Activated CD8-positive, alpha-beta T cell treated with anti-CD3 and anti-CD28 coated beads for 36 hours (primary cell): ENCODE data around the gene PPP4R1. TPM values are rescaled to one million over a fixed set of nuclear protein-coding genes. Genes with fewer than 3 reads are reported as not detected.

ENCODE experiments used
- ATAC-seq: fragments of 200-7000 bp; cut with Tn5 transposase; one replicate; pipeline ENCODE4 v1.10.0; 2021; ENCODE audit warnings: mild to moderate bottlenecking, moderate library complexity
- CTCF ChIA-PET: fragments of 350-600 bp; sonication (Branson Sonifier 250); formaldehyde crosslinking; loops from one replicate; lab custom pipeline; 2021; ENCODE audit warnings: antibody characterized with exemption; lab: Charles Lee
- POLR2A ChIA-PET: fragments of 350-600 bp; sonication (Branson Sonifier 250); formaldehyde crosslinking; loops from one replicate; lab custom pipeline; 2021; ENCODE audit warnings: antibody characterized with exemption; lab: Charles Lee
- DNase-seq: peaks from one replicate; pipeline ENCODE4 v3.0.0-alpha.2; 2020
- H3K27ac Mint-ChIP-seq: one replicate; pipeline ENCODE4 v1.8.0; 2021; ENCODE audit warnings: mild to moderate bottlenecking, mixed read lengths
- H3K27me3 Mint-ChIP-seq: one replicate; pipeline ENCODE4 v1.8.0; 2021; ENCODE audit warnings: mixed read lengths
- H3K36me3 Mint-ChIP-seq: one replicate; pipeline ENCODE4 v1.8.0; 2021; ENCODE audit warnings: low read depth, mixed read lengths
- H3K4me1 Mint-ChIP-seq: one replicate; pipeline ENCODE4 v1.8.0; 2021; ENCODE audit warnings: low read depth, mixed read lengths
- H3K4me3 Mint-ChIP-seq: one replicate; pipeline ENCODE4 v1.8.0; 2021; ENCODE audit warnings: mild to moderate bottlenecking, moderate library complexity, mixed read lengths
- H3K9me3 Mint-ChIP-seq: one replicate; pipeline ENCODE4 v1.8.0; 2021; ENCODE audit warnings: mixed read lengths
- CTCF ChIP-seq: fragments of 200-600 bp; IDR thresholded peaks from one replicate; pipeline ENCODE4 v1.8.0; 2022; ENCODE audit warnings: antibody characterized with exemption, mild to moderate bottlenecking
- intact Hi-C: fragments of 100-400 bp; cut with micrococcal nuclease; formaldehyde crosslinking; loops from one replicate; pipeline ENCODE4 v1.10.0; 2022
- total RNA-seq, 2 experiments: library from RNA; stranded (reverse); gene quantifications; one replicate each; pipeline ENCODE4 v1.2.3, GENCODE V29; 2021

Gene PPP4R1
- total RNA-seq, 2 experiments from 2014 or later, result 31.4 to 31.7 TPM

- Mint-ChIP-seq H3K27me3 (no peaks in the 10 kb centered on the region), H3K9me3 (no peaks in the 10 kb centered on the region), H3K27ac (no peak overlapping the region), H3K4me3 (no peak overlapping the region), H3K36me3 (no peaks in the 10 kb centered on the region), H3K4me1 (no peaks in the 10 kb centered on the region)
- ChIA-PET CTCF (no interaction called here), POLR2A (no interaction called here)
- ATAC-seq (no peak), DNase-seq (no peak)
- intact Hi-C loops, result no loop called here
- no peak for TF ChIP-seq CTCF
Measured at GRCh38 chr18:9658087-9658641, 43.8 kb upstream of the PPP4R1 start.

DNA sequence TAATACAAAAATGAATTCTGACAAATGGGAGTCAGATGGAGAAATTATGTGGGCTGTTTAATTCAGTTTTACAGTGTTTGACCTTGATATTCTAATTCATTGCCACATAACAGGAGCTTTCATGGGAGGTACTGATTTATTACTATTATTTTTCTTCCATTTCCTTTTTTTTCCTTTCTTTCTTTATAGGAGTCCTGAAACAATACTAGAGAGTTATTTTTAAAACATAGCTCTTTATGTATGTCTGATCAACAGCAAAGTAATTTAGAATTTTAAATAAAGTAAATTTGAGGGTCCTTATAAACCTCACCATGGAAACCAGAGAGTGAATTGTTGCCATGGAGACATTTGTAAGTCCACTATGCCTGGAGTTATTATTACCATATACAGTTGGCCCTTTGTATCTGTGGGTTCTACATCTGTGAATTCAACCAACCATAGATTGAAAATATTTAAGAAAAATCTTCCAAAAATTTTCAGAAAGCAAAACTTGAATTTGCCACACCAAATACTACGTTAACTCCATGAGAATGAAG lies 40.9 kb upstream of the PPP4R1 start:
- Mint-ChIP-seq H3K4me1 (no peaks in the 10 kb centered on the region), H3K9me3 (no peaks in the 10 kb centered on the region), H3K27me3 (peaks cover 2% of the 10 kb centered on the region), H3K36me3 (no peaks in the 10 kb centered on the region), H3K27ac (no peak overlapping the region), H3K4me3 (no peak overlapping the region)
- ChIA-PET CTCF (no interaction called here), POLR2A (no interaction called here)
- no peak for DNase-seq
- intact Hi-C loops, result no loop called here
- no peak for ATAC-seq
- TF ChIP-seq CTCF, result no peak

DNA sequence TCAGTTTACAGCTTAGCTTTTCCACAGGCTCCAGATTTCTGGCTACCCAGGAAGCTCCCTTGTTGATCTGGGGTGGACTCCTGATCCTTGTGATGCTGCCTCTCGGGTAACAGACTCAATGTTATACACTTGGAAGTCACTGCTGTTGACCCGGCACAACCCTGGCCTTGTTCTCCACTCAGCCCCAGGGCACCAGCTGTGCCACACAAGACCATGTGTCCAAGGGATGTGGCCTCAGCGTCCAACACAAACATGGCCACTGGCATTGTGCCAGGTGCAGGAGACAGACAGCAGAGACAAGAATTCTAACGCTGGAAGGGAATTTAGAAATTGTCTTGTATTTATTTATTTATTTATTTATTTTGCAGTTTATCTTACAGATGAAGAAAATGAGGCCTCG lies 39.0 kb upstream of the PPP4R1 start:
- H3K36me3 Mint-ChIP-seq, result no peaks in the 10 kb centered on the region
- no peaks in the 10 kb centered on the region for H3K9me3 Mint-ChIP-seq
- H3K4me1 Mint-ChIP-seq, result no peaks in the 10 kb centered on the region
- no peak for ATAC-seq
- no peak overlapping the region for H3K4me3 Mint-ChIP-seq
- no peak for DNase-seq
- intact Hi-C loops, result no loop called here
- H3K27ac Mint-ChIP-seq, result no peak overlapping the region
- no peak for TF ChIP-seq CTCF
- CTCF ChIA-PET, result no interaction called here
- H3K27me3 Mint-ChIP-seq, result peaks cover 2% of the 10 kb centered on the region
- POLR2A ChIA-PET, result no interaction called here

DNA sequence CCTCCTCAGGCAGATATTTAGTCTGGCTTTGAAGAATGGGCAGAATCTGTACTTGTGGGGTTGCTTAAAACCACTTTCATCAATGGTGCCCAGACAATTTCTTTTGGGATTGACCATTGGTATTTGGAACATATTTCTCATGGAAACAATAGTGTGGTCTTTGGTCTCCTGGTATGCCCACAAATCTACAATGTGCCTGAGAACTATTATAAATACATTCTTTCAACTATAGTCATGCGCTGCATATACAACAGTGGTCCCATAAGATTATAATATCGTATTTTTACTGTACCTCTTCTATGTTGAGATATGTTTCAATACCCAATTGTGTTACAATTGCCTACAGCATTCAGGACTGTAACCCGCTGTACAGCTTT lies 34.8 kb upstream of the PPP4R1 start:
- Mint-ChIP-seq H3K4me1 (no peaks in the 10 kb centered on the region), H3K36me3 (no peaks in the 10 kb centered on the region), H3K4me3 (no peak overlapping the region), H3K27ac (no peak overlapping the region), H3K27me3 (peaks cover 2% of the 10 kb centered on the region), H3K9me3 (no peaks in the 10 kb centered on the region)
- POLR2A ChIA-PET, result no interaction called here
- ATAC-seq (no peak), DNase-seq (no peak)
- intact Hi-C loops, result no loop called here
- CTCF ChIA-PET, result no interaction called here
- TF ChIP-seq CTCF, result no peak

DNA sequence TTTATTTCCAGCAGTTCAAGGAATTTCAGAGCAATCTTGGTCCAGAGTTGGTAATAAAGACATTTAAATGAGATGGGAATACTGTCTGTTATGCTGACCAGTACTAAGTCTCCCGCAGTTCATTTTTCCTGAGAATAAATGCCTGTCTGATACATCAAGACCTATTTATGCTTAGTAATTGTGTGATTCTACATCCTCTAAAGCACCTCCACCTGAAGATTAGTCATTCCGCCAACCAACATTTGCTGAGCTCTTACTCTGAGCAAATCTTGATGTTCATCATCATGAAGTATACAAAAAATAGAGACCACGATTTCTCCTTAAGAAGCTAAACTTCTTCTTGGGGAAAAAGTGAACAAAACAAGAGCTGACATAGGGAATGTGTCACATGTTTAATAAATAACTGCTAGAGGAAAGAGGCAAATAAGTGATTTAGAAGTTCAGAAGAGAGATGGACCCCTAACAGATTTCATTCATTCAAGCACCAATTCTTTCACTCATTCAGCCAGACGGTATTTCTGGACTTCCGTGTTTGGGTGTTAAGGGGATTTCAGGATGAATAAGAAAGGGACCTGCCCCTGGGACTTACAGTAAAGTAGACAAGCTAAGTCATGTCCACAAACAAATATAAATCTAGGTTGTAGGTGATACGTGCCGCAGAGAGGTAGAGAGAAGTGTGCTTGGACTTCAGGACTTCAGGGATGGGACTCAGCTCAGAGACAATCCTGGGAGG lies 34.2 kb upstream of the PPP4R1 start:
- intact Hi-C loops, result no loop called here
- Mint-ChIP-seq H3K4me1 (no peaks in the 10 kb centered on the region), H3K4me3 (no peak overlapping the region), H3K9me3 (no peaks in the 10 kb centered on the region), H3K27ac (no peak overlapping the region), H3K27me3 (peaks cover 2% of the 10 kb centered on the region), H3K36me3 (no peaks in the 10 kb centered on the region)
- ATAC-seq (no peak), DNase-seq (no peak)
- POLR2A ChIA-PET, result interaction anchor here (1.1 kb wide), 1 partner anchor 185 kb away, joined by 3 read pairs; no protein-coding TSS in a partner anchor
- no peak for TF ChIP-seq CTCF
- CTCF ChIA-PET, result no interaction called here
